Stimulated activated CD4-positive, alpha-beta T cell treated with anti-CD3 and anti-CD28 coated beads, TNF-alpha, amount 100 ng/mL, for 1 hour (primary cell): ENCODE results near the gene NF2.
"Not testable (repeated sequence)": the region's sequence is repeated elsewhere in the genome, so short reads cannot be mapped to it uniquely, and the experiment has no call there.

Source experiments
- DNase-seq, 3 donors: peaks; one replicate each; pipeline ENCODE4 v3.0.0-alpha.2; 2020; ENCODE audit warnings: low read depth in 3 of 3, low spot score in 1 of 3

NF2 gene

DNA sequence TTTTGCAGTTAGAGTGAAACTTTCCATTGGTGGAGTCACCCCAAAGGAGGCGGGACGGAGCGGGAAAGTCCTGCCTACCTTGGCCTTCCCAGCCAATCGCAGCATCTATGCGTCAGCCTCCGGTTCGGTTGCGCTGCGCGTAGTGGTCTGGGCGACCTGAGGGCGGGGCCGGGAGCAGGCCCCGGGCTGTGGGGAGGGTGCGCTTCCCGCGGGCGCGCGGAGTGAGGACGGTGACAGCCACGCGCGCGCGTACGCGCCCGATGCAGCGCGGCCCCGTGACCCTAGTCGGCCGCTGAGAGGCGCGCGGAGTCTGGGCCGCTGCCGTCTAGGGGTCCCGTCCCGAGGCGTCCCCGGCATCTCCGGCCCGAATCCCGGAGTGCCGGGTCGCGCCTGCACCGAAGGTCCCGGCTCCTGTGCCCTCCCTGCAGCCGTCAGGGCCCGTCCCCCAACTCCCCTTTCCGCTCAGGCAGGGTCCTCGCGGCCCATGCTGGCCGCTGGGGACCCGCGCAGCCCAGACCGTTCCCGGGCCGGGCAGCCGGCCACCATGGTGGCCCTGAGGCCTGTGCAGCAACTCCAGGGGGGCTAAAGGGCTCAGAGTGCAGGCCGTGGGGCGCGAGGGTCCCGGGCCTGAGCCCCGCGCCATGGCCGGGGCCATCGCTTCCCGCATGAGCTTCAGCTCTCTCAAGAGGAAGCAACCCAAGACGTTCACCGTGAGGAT lies at the start of gene NF2:
NF2 (plus strand) TSS at position 276 of the 718 bp plus-strand sequence; CDS start at position 642, 366 bp downstream.
- peak; percentile 90 to 96 (median 93) for DNase-seq

DNA sequence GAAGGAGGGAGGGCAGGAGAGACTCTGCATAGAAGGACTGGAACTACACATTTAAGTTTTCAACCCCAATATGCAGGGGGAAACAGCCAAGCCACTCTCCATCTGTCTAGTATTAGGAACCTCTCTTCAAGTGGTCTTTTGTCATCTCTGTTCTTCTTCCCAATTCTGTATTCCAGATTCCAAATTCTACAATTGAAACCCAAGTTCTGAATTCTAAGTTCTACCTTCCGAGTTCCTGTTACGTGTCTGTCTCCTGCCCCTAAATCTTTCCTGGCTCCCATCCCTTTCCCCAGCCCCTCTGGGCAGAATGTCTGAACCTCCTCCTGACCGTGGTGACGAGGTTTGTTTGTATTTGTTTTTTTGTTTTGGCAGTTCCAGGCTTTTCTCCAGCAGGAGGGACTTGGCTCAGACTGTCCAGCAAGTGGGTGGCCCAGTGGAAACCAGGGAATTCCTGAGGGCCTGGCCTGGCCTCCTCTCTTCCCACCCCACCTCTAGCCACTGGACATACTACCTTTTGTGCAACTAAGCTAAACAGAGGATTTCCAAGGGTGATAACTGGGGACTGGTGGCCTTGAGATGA lies 48.3 kb upstream of the NF2 start:
- no peak for DNase-seq

DNA sequence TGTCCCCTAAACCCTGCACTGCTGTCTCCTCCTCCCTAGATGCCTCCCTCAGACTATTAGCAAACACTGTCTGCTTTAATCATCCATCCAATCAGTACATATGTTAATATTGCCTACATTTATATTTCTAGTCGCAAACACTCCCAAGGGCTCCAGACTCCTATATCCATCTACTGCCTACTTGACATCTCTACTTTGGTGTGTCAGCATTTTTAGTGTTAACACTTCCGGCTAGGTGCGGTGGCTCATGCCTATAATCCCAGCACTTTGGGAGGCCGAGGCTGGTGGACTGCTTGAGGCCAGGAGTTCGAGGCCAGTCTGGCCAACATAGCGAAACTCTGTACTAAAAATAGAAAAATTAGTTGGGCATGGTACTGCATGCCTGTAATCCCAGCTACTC lies 44.4 kb upstream of the NF2 start:
- no peak for DNase-seq

DNA sequence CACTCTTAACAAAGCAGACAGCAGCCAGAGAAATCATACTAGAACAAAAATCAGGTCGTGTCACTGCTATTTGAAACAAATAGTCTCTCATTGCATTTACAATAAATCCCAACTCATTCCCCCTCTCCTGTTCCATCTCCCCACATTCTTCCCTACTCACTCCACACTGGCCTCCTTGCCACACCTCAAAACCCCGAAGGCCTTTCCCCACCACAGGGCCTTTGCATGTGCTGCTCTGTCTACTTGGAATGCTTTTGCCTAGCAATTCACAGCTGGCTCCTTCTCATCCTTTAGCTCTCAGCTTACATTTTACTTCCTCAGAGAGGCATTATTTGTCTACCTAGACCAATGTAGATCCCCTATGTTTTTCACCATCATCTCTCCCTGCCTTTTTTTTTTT lies 43.6 kb upstream of the NF2 start:
- no peak for DNase-seq

DNA sequence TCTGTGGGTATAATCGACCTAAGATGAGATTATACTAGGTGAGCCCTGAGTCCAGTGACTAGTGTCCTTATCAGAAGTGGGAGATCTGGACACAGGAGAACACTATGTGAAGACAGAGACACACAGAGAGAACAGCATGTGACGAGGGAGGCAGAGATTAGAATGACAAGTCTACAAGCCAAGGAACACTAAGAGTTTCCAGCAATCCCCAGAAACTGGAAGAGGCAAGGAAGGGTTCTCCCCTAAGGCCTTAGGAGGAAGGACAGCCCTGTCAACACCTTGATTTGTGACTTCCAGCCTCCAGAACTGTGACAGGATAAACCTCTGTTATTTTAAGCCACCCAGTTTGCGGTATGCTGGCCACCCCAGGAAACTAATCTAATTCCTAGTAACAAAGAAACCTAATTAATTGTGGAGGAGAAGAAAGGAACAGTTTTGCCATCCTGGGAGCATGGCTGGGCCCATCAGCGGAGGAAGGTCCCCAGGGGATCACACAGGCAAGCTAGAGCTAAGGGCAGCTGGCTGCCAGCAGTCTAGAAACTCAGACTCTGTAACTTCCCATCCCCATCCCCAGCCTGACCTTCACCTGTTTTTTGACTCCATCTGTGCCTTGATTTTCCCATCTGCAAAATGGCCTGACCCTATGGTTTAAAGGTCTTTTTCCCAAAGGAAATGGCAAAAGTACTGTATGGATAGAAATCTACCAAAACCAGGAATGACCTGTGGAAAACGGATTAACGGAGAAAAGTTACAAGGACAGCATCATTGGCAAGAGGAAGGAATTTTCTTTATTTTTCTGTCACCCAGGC lies 39.6 kb upstream of the NF2 start:
- DNase-seq, result no peak

DNA sequence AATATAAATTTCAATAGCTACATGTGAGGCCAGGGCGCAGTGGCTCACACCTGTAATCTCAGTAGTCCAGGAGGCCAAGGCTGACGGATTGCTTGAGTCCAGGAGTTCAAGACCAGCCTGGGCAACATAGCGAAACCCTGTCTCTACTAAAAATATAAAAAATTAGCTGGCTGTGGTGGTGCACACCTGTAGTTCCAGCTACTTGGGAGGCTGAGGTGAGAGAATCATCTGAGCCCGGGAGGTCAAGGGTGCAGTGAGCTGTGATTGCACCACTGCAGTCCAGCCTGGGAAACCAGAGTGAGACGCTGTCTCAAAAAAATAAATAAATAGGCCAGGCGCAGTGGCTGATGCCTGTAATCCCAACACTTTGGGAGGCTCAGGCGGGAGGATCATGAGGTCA lies 36.9 kb upstream of the NF2 start:
- not testable (repeated sequence) for DNase-seq

DNA sequence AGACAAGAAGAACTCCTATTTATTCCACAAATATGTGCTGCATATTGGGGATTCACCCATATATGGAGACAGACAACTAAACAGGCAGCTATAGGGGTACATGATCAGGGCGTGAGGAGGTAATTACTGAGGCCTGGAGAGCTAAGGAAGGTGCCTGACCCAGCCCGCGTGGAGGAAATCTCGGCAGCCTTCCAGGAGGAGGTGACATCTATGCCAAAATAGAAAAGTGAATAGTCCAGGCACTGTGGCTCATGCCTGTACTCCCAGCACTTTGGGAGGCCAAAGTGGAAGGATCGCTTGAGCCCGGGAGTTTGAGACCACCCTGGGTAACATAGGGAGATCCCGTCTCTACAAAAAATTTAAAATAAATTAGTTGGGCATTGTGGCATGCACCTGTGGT lies 36.1 kb upstream of the NF2 start:
- no peak for DNase-seq

DNA sequence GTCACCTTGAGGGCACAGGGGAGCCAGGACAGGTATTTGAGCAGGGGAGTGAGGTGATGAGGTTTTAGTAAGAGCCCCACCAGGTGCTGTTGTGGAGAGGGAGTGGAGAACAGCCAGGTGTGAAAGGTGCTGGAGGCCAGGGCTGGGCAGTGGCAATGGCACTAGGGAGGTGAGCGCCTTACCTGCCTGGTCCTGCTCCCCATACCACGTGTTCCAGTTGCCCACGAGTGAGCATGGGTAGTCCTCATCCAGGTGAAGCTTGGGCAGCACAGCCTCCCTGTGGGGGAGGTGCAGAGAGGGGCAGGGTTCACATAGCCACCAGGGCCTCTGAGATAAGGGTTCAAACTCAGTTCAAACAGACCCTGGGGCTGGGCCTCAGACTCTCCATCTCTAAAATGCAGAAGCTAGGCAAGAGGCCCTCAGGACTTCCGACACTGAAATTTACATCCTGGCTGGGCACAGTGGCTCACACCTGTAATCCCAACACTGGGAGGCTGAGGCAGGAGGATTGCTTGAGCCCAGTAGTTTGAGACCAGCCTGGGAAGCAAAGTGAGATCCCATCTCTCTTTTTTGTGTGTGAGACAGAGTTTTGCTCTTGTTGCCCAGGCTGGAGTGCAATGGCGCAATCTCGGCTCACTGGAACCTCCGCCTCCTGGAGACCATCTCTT lies 34.3 kb upstream of the NF2 start:
- no peak for DNase-seq

DNA sequence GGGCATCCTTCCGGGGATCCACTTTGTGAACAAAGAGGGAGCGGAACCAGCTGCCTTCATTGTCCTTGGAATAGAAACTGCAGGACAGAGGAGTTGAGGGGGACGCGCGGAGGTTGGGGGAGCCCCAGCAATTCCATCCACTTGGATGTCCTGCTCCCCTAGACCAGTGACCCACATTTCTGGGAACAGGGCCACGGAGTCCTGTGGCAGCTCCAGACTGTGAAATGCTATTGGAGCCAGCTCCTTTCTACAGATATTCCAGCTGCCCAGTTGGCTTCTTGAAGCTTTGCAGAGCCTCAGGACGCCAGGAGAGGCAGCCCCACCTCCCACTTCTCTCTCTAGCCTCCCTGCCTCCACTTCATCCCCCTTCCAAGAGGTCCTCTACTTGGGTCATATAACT lies 33.0 kb upstream of the NF2 start:
- no peak for DNase-seq

DNA sequence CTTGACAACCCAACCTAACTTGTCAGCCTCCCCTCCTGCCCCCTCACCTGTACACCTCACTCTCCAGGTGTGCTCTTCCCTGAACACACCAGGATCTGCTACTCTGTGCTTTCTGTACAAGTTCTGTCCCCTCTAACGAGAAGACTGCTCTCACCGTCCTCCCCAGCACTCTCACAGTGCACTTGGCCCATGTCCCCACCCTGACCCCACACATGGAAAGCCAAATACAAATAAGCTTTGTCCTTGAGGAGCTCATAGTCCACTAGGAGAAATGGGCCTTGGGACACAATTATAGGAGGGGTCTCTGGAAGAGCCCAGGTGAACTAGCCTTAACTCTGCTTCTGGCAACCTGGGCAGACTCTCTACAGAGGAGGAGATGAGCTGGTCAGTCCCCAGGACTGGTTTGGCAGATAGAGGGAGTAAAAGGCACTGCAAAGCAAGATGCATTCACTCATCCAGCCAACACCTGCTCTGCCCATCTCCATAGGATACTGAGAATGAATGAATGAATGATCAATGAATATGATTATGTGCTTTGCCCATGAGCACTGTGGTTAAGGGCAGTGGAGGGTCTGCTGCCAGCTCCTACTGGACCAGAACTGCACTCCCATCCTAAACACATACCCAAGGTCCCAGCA lies 32.4 kb upstream of the NF2 start:
- no peak for DNase-seq

DNA sequence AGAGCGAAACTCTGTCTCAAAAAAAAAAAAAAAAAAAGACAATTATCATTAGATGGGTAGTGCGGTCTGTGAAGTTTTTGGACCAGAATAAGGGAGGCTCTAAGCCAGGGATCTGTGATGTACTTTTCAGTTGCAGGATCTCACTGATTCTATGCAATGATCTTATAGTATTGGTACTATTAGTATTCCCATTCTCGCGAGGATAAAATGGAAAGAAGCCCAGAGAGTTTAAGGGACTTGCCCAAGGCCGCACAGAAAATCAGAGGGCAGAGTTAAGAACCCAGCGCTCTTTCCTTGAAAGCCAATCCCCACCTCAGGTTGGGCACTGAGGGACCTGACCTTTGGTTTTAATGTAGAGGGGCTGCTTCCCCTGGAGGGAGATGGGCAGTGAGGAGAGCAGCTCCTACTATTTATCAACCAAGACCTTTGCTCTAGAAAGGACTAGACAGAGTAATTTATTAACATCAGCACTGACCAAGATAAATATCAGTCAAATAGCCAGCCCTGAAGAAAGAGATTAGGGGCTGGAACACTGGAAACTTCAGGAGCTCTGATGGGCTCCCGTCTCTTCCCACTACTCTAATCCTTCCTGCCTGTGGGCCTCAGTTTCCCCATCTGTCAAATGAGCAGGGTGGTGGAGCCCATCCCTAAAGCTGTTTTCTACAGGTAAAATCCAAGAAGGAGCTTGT lies 28.5 kb upstream of the NF2 start:
- DNase-seq, result no peak

DNA sequence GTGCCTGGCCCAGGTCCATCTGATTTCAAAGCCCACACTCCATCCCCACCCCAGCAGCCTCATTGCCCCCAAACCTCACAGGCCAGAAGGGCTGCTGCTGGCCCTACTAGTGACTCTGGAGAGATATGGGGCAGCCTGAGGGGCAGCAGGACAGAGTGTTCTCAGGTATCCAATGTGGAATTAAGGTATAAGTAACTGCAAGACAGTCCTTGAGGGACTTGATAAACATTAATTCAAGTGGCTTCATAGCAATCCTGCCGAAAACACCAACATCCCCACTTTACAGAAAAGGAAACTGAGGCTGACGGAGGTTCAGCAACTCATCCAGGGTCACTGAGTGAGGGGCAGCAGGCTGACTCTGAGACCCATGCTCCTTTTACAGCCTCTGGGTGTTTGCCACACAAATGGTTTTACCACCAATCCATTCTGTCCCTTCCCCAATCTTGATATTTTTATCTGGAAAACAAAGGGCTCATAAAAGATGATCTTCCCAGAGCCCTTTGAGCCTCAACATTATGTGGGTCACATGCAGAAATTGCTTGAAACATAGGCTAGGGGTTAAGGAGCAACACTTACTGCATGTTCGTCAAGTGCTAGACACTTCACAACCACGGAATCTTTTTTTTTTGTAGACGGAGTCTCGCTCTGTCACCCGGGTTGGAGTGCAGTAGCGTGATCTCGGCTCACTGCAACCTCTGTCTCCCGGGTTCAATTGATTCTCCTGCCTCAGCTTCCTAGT lies 24.8 kb upstream of the NF2 start:
- DNase-seq, result no peak

DNA sequence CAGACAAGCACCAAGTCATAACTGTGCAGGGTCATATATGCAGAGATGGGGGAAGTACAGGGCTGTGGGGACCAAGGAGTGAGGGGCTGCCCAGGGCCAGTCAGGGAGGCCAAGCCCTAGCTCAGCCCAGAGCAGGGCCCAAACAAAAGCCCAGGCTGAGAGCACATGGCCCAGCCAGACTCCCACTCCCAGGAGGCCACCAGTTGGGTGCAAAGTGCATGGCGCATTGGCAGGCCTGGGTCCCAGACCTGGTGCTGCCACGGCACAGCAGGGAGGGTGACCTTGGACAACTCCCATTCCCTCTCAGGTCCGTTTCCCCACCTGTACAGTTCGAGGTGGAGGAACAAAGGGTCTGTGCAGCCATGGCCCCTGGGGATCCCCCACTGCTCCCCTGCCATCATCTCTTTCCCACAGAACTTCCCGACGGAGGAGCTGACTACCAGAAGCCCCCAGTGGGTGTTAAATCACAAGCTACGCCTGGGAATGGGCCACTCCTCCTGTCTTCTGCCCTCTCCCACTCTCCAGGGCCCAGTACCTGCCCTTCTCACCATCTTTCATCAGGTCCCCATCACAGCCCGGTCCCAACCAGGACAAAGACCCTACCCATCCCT lies 23.1 kb upstream of the NF2 start:
- no peak for DNase-seq

DNA sequence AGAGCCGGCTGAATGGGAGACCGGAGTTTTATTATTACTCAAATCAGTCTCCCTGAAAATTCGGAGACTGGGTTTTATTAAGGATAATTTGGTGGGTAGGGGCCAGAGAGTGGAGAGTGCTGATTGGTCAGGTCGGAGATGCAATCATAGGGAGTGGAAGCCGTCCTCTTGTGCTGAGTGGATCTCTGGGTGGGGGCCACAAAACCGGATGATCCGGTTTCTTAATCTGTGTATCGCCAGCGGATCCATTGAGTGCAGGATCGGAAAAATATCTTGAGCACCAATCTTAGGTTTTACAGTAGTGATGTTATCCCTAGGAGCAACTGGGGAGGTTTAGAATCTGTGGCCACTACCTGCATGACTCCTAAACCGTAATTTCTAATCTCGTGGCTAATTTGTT lies 21.6 kb upstream of the NF2 start:
- no peak for DNase-seq

DNA sequence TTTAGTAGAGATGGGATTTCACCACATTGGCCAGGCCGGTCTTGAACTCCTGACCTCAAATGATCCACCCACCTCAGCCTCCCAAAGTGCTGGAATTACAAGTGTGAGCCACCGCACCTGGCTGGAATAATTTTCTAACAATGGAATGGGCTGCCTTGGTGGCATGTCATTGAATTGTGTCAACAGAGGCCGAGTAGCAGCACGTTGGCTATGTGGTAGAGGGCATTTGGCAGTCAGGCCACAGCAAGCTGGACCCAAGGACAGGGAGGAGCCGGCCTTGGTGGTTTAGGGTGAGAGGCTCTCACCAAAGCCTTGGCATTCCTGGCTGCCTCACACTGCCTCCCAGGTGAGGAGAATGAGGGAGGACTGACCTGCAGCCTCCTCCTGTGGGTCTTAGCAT lies 18.5 kb upstream of the NF2 start:
- DNase-seq, result no peak

DNA sequence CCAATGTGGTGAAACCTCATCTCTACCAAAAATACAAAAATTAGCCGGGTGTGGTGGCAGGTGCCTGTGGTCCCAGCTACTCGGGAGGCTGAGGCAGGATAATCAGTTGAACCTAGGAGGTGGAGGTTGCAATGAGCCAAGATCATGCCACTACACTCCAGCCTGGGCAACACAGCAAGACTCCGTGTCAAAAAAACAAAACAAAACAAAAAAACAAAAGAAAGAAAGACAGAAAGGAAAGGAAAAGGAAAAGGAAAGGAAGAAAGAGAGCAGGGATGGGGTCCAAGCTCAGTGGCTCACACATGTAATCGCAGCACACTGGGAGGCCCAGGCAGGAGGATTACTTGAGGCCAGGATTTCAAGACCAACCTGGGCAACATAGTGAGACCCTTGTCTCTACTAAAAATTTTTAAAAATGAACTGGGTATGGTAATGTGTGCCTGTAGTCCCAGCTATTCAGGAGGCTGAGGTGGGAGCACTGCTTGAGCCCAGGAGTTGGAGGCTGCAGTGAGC lies 17.2 kb upstream of the NF2 start:
- not testable (repeated sequence) for DNase-seq

DNA sequence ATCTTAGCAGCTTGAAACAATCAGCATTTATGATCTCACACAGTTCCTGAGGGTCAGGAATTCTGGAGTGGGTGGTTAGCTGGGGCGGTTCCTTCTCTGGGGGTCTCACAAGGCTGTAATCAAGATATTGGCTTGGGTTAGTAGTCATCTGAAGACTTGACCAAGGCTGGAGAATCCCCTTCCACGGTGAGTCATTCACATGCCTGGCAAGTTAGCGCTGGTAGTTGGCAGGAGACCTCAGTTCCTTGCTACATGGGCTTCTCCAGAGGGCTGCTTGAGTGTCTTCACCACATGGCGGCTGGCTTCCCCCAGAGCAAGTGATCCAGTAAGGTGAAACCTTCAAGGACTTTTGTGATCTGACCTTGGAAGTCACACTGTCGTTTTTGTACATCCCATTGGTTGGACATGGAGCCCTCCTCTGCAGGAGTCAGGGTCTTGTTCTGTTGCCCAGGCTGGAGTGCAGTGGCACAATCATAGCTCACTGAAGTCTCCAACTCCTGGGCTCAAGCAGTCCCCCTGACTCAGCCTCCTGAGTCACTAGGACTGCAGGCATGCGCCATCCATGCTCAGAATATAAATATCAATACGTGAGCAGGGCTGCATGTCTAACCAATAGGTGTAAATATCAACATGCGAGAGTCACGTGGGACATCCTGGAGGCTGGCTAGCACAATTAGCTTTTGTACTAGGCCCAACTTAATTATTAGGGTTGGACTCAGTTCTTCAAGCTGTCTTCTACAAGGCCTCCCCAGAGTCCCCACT lies 15.3 kb upstream of the NF2 start:
- no peak for DNase-seq

DNA sequence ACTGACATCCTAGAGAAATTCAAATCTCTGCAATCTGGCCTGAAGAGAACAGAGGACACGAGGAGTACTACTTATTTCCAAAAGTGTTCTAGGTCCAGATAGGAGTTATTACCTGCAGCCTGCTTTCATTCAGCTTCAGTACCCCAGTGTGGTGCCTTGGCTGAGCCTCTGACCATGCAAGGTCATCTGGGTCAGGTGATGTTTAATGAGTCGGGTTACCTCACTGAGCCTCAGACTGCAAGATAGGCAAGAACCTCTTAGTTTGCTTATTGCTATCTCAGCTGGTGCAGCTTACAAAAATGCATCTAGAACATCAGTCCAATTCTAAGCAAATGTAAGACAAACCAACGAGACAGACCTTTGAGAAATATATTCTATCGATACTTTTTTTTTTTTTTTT lies 9.5 kb upstream of the NF2 start:
- DNase-seq, result no peak

DNA sequence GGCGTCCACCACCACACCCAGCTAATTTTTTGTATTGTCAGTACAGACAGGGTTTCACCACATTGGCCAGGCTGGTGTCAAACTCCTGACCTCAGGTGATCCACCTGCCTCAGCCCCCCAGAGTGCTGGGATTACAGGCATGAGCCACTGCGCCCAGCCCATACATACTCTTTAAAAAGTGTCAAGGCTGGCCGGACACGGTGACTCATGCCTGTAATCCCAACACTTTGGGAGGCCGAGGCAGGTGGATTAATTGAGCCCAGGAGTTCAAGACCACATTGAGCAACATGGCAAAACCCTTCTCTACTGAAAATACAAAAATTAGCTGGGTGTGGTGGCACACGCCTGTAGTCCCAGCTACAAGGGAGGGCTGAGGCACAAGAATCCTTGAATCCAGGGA lies 9.0 kb upstream of the NF2 start:
- not testable (repeated sequence) for DNase-seq
